Erythroblast (primary cell): ENCODE results near the gene TAS2R1.
"Not testable (repeated sequence)": the region's sequence is repeated elsewhere in the genome, so short reads cannot be mapped to it uniquely, and the experiment has no call there.

Experiments used
- DNase-seq, 2 experiments: peaks; one replicate each; lab custom pipeline; 2025; lab: John Stamatoyannopoulos, UW
- GATA1 ChIP-seq: IDR thresholded peaks from 2 replicates; pipeline ENCODE4 v1.6.1; 2011; ENCODE audit warnings: low read depth, mild to moderate bottlenecking, control low read depth, low read length, moderate library complexity
- POLR2A ChIP-seq: IDR thresholded peaks from 2 replicates; pipeline ENCODE4 v1.6.1; 2011; ENCODE audit warnings: mild to moderate bottlenecking, low read length

TAS2R1 gene

GRCh38 chr5:9615331-9615730 is 14.8 kb downstream of the TAS2R1 start:
- no peak for DNase-seq
- TF ChIP-seq GATA1 = no peak
- TF ChIP-seq POLR2A = no peak

GRCh38 chr5:9613360-9613759 is 16.8 kb downstream of the TAS2R1 start:
- TF ChIP-seq GATA1 (no peak), POLR2A (no peak)

GRCh38 chr5:9610969-9611368 is 19.2 kb downstream of the TAS2R1 start:
- DNase-seq = no peak
- no peak for TF ChIP-seq GATA1
- TF ChIP-seq POLR2A = no peak

More at GRCh38 chr5:9613360-9613759, 16.8 kb downstream of the TAS2R1 start:
- DNase-seq = no peak

- TF ChIP-seq GATA1 (no peak), POLR2A (no peak)
- no peak for DNase-seq
Observed at GRCh38 chr5:9610364-9610763, 19.8 kb downstream of the TAS2R1 start.

- no peak for TF ChIP-seq GATA1
- no peak for TF ChIP-seq POLR2A
- DNase-seq = no peak
Observed at GRCh38 chr5:9608093-9608492, 22.1 kb downstream of the TAS2R1 start.

GRCh38 chr5:9605041-9605838 is 24.9 kb downstream of the TAS2R1 start:
- DNase-seq = no peak
- TF ChIP-seq POLR2A = no peak
- no peak for TF ChIP-seq GATA1

- TF ChIP-seq GATA1 (no peak), POLR2A (no peak)
Observed at GRCh38 chr5:9604416-9604815, 25.7 kb downstream of the TAS2R1 start.

GRCh38 chr5:9601055-9601739 is 29.0 kb downstream of the TAS2R1 start:
- no peak for DNase-seq
- no peak for TF ChIP-seq GATA1
- TF ChIP-seq POLR2A = no peak

More at GRCh38 chr5:9604416-9604815, 25.7 kb downstream of the TAS2R1 start:
- no peak for DNase-seq

GRCh38 chr5:9599391-9599790 is 30.8 kb downstream of the TAS2R1 start:
- no peak for TF ChIP-seq POLR2A
- TF ChIP-seq GATA1 = no peak
- no peak for DNase-seq

GRCh38 chr5:9598329-9598728 is 31.8 kb downstream of the TAS2R1 start:
- not testable (repeated sequence) for DNase-seq

GRCh38 chr5:9597322-9597721 is 32.8 kb downstream of the TAS2R1 start:
- not testable (repeated sequence) for DNase-seq

GRCh38 chr5:9596824-9597223 is 33.3 kb downstream of the TAS2R1 start:
- DNase-seq = no peak
- TF ChIP-seq GATA1 (no peak), POLR2A (no peak)

GRCh38 chr5:9596171-9596780 is 33.9 kb downstream of the TAS2R1 start:
- TF ChIP-seq POLR2A (no peak), GATA1 (no peak)
- no peak for DNase-seq

- DNase-seq = no peak
- TF ChIP-seq POLR2A (no peak), GATA1 (no peak)
Observed at GRCh38 chr5:9594913-9595312, 35.2 kb downstream of the TAS2R1 start.
